PFSK-1 (cell line): ENCODE measurements around the gene IBTK.

Source experiments
- POLR2AphosphoS5 ChIP-seq: IDR thresholded peaks from 2 replicates; pipeline ENCODE4 v1.6.1; 2012; ENCODE audit warnings: low read depth, mild to moderate bottlenecking, control low read depth, low read length, moderate library complexity
- REST ChIP-seq, 2 experiments: IDR thresholded peaks; 2 replicates each; pipeline versions ENCODE4 v1.6.1 to v1.8.0; 2011 to 2012; ENCODE audit warnings: low read depth in 2 of 2, low read length in 2 of 2, control low read depth in 1 of 2, inconsistent platforms in 1 of 2, mild to moderate bottlenecking in 1 of 2, moderate library complexity in 1 of 2; ENCODE audit not compliant: insufficient read depth in 1 of 2

GRCh38 chr6:82275686-82276085, 28.1 kb upstream of the IBTK start:
- TF ChIP-seq REST (IDR thresholded peaks at IDR 0.05; ENCODE audit: insufficient read depth in 1 of 2, low read depth in 2 of 2, low read length in 2 of 2) (no peak), POLR2AphosphoS5 (no peak)
